Middle frontal gyrus (tissue), 1 donor: ENCODE results near the gene PLA2G4E.

Experiments used
- DNase-seq: peaks from one replicate; pipeline ENCODE4 v3.0.0-alpha.2; 2015; ENCODE audit warnings: low spot score; ENCODE audit errors: extremely low spot score

Gene PLA2G4E

DNA sequence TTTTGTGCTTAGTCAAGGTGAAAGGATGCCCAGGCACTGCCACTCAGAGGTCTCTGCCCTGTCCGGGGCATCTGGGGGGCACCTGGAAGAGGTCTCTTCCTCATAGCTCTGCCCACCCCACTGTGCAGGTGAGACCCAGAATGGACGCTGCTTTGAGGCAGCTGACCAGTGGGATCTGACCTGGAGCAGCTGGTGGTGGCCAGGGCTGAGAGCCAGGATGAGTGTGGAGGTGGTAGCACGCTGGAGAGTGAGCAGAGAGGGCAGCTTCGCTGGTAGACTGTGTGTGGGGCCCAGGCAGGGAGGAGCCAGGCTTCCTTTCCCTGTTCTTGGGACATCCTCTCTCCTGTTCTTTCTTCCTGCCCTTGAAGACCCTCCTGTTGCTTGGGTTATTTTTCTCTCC, 32.2 kb upstream of the PLA2G4E start:
- no peak for DNase-seq

GRCh38 chr15:42050484-42051255, 29.8 kb upstream of the PLA2G4E start:
- no peak for DNase-seq

DNA sequence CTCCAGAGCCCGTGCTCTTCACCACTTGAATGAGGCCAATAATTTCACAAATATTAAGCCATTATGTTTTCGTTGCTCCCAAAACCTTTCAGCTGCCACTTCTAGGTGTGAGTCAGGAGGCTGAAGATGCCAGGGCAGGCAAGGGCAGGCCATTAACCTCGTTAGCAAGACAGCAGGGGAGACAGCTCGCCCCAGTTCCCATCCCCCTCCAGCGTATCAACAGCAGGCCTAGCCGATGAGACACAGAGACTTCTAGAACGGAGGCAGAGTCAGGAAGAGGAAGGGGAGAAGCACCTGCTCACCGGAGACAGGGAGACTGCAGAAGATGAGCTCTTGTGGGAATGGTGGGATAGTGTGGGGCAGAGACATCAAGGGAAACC, 28.0 kb upstream of the PLA2G4E start:
- no peak for DNase-seq

- DNase-seq: no peak
These were observed 27.4 kb upstream of the PLA2G4E start for GRCh38 chr15:42048080-42048820.

GRCh38 chr15:42046597-42046996, 25.8 kb upstream of the PLA2G4E start:
- DNase-seq: no peak

DNA sequence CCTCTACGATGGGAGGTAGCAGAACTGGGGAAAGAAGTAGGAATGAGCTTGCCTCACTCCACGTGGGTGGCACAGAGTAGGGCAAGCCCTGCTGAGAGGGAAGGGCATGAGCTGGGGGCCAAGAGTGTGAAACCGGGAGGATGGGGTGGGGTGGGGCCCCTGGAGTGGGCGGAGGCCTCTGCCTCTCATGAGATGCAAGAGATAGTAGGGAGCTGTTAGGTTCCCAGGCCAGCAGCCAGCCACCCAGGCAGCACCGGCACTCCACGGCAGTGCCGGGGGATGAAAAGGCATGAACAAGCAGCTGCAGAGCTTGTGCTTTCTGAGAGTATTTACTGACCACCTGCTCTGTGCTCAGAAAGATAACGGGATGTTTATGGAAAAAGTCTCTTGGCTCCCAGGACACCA, 24.4 kb upstream of the PLA2G4E start:
- no peak for DNase-seq

DNA sequence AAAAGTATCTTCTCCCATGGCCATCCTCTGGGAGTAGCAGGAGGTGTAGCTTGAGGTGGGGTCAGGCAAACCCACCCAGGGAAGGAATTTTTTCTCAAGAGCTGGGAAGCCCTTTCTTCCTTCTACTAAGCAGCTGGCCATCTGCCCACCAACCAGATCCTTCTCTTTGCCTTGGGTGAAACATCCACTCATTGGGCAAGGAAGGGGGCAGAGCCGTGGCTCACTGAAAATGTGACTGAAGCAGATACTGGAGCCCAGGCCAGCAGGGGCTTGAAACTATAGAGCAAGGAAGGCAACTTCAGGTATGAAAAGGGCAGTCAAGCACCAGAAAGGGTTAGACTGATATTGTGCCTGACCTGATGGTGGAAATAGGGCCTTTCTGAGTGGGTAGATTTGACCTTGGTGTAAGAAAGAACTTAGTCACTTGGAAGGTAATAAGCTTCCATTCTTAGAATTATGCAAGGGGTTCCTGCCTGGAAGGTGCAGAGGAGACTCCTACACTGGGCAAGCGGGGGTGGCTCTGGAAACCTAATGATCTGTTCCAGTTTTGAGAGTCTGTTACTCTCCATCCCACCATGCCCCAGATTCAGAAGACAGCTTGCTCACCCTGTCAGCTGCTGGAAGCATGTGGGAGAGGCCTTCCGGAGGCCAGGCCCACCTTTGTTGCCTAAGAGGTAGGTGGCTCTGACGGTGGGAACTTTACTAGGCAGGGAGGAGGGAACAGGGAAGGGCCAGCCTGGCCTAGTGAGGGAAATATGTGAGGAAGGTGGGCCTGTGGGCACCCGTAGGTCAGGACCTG, 22.0 kb upstream of the PLA2G4E start:
- DNase-seq: no peak

DNA sequence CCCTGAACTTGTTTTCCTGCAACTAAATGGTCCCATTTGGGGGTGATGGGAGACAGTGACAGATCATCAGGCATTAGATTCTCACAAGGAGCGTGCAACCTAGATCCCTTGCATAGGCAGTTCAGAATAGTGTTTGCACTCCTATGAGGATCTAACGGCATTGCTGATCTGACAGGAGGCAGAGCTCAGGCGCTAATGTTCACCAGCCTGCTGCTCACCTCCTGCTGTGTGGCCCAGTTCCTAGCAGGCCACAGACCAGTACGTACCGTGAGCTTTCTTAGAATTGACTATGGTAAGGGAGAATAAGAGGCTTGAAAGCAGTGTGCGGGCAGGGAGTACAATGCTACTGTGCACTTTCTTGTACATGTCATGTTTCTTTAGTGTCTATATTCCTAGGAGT, 17.6 kb upstream of the PLA2G4E start:
- no peak for DNase-seq

GRCh38 chr15:42037656-42038055, 16.8 kb upstream of the PLA2G4E start:
- no peak for DNase-seq

DNA sequence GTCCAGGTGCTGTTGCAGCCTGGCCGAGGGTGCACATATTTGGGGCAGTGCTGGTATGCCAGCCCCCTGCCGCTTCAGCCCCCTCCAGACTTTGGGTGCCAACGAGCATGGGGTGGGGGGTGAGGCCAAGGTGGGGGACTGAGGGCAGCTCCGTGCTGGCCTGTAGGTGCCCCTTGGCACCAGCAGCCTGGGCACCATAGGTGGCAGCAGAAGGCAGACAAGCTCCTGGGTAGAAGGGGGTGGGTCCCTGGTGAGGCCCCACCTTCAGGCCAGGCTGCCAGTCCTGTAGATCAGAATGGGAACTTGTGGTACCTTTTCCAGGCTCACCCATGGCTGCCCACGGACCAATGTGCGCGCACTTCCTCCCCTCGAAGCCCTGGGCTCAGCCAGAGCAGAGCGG, 16.1 kb upstream of the PLA2G4E start:
- no peak for DNase-seq

- no peak for DNase-seq
These were observed 15.5 kb upstream of the PLA2G4E start for GRCh38 chr15:42036112-42036905.

DNA sequence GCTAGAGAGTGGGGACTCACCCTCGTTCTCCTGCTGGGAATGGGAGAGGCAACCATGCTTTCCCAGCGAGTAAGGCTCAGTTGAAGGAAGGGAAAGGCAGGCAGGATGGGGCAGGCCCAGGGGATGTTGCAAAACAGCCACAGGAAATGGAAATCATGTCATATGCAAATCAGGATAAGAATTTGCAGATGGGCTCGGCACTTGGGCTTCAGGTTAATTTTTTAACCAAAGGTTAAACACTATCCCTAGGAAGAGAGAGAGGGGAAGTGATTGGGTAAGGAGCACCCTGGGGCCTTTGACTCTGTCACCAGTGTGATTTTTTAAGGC, 14.6 kb upstream of the PLA2G4E start:
- DNase-seq: no peak

- DNase-seq: no peak
These were observed 14.0 kb upstream of the PLA2G4E start for GRCh38 chr15:42034628-42035434.

DNA sequence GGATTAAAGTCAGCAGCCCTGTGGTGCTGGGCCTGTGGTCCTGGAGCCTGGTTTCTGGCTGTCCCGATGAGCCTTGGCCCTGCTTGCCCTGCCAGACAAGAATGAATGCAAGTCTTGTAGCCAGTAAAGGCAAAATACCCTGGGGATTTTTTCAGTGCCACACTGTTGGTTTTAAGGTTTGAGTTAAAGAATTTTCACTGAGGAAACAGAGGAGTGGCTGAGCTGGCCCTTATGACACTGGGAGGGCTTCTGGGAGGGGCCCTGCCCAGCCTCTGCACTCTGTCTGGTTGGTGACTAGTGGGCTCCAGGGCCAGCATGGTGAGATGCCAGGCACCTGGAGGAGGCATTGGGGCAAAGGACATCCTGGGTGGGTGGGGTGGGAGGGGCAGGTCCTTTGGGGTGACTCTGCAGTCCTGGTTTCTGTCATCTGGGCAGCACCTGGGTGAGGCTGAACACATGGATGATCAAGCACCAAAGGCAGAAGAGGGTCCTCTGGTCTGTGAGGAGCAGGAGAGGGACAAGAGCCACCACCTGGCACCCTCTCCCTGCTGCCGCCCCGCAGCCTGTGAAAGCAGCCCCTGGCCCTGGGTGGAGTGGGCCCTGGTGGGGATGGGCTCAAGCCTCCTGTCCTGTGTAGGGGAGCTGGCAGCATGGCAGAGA, 12.5 kb upstream of the PLA2G4E start:
- DNase-seq: no peak

DNA sequence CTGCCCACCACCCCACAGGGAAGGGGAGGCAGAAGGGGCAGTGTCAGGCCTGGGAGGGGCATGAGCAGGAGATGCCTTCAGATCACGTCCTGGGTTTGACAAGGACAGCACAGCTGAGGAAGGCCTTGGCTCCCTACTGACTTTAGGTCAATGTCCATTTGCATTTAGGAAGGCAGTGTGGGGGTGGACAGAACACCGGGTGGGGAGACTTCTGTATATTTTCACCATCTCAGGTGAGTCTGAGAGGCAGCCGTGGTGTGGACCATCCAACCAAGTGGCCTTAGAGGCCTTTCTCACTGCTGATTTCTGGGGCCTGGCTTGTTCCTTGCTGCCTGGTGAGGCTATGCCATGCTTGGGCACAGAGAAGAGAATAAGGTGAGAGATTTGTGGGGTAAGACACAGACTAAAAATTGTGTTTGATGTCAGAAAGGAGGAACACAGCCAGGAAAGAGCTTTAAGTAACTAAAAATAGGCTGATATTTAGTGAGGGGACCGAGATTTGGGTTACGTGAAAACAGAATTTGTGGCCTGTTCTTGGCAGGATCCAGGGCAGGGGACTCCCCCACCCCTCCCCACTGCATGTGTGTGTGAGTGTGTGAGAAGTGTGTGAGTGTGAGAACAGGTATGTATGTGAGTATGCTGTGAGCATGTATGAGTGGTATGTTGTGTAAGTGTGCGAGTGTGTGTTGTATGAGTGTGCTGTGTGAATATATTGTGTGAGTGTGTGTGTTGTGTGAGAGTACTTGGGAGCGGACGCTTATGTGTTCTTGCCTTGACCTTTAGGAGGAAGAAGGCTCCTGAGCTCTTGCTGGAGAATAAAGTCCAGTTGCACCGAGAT, 11.8 kb upstream of the PLA2G4E start:
- no peak for DNase-seq

DNA sequence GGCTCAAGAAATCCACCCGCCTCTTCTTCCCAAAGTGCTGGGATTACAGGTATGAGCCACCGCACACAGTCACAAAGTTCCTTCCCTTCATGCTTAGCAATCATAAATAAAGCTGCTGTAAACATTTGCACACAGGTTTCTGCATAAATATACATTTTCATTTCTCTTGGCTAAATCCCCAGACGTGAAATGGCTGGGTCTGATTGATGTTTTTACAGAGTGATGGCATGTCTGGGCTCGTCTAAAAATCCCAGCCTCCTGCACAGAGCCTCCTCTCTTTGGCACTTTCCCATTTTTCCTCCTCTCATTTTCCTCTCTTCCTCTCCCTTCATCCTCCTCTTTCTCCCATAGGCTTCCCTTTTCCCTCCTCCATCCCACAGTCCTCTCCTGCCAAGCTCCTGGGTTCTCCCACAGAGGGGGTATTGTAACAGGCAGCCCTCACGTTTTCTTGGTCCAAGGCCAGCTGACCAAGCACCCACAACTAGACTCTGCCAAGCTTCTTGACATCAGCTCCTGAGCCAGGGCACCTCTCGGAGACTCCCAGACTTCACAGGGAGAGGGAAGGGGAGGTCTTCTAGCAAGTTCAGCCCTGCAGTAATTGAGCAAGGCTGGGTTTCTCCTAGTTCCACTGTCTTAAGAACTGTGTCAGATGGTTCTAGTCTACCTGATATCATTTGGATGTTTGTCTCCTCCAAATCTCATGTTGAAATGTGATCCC, 10.5 kb upstream of the PLA2G4E start:
- no peak for DNase-seq

- DNase-seq: no peak
These were observed 6.7 kb upstream of the PLA2G4E start for GRCh38 chr15:42027521-42027920.

GRCh38 chr15:42024303-42024702, 3.5 kb upstream of the PLA2G4E start:
- no peak for DNase-seq

DNA sequence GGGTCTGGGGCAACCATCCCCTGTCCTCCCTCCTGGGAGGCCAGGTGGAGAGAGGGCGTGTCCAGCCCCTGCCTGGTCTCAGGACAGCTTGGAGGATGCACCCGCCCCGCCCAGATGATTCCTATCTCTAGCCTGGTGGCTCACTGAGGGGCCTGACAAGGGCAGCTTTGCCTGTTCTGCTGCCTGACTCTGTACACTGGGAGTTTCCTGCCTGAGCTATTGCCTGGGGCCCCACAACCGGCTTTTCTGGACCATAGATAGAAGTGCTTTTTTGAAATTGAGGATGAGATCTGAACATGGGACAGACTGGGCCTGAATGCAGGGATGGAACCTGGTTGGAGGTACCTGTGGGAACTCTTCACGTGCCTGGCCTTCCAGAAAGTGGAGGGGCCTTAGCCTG, 751 bp upstream of the PLA2G4E start:
- DNase-seq: no peak
